ENCODE data around the gene ACHE.

DNA sequence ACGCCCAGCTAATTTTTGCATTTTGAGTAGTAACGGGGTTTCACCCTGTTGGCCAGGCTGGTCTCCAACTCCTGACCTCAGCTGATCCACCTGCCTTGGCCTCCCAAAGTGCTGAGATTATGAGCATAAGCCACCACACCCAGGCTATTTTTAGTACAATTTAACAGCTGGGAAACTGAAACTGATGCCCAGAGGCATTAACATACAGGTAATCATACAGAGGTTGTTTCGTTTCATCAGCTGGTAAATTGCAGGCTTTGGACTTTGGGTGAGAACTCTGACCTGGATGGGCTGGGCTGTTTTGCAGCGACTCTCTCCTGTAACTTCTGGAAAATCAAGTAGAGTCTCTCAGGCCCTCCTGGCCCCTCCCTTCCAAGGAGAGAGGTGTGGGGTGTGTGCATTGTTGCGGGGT, 6.2 kb upstream of the ACHE start:
- TF ChIP-seq, protein P1, sequence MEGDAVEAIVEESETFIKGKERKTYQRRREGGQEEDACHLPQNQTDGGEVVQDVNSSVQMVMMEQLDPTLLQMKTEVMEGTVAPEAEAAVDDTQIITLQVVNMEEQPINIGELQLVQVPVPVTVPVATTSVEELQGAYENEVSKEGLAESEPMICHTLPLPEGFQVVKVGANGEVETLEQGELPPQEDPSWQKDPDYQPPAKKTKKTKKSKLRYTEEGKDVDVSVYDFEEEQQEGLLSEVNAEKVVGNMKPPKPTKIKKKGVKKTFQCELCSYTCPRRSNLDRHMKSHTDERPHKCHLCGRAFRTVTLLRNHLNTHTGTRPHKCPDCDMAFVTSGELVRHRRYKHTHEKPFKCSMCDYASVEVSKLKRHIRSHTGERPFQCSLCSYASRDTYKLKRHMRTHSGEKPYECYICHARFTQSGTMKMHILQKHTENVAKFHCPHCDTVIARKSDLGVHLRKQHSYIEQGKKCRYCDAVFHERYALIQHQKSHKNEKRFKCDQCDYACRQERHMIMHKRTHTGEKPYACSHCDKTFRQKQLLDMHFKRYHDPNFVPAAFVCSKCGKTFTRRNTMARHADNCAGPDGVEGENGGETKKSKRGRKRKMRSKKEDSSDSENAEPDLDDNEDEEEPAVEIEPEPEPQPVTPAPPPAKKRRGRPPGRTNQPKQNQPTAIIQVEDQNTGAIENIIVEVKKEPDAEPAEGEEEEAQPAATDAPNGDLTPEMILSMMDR (IDR thresholded peaks at IDR 0.05) = no peak
- no peak for TF ChIP-seq EZH2phosphoT487 (IDR thresholded peaks at IDR 0.05)
